ENCODE results near the gene APOL4. TPM values are rescaled to one million over a fixed set of nuclear protein-coding genes. Genes with fewer than 3 reads are reported as not detected.
"Not testable (repeated sequence)": the region's sequence is repeated elsewhere in the genome, so short reads cannot be mapped to it uniquely, and the experiment has no call there.

APOL4 gene
- total and polyA plus RNA-seq, 4 donors, result 5.9 to 15.9 (median 9.1) TPM

GRCh38 chr22:36164621-36165020 is 37.0 kb downstream of the APOL4 start:
- Histone ChIP-seq H3K9ac (ENCODE audit: insufficient read depth in 1 of 2, low read length in 2 of 2) (no peak overlapping the region), H3K27me3 (ENCODE audit: control insufficient read depth in 3 of 3, insufficient read depth in 3 of 3, low read length in 2 of 3) (no peaks in the 10 kb centered on the region), H3K4me3 (no peak overlapping the region), H3K4me1 (ENCODE audit: control insufficient read depth in 5 of 5, insufficient read depth in 5 of 5, low read length in 5 of 5) (peaks cover 0 to 19% (median 9%) of the 10 kb centered on the region in 5 donors), H3K36me3 (ENCODE audit: control insufficient read depth in 4 of 4, insufficient read depth in 4 of 4, low read length in 4 of 4) (no peaks in the 10 kb centered on the region), H3K27ac (ENCODE audit: low read depth in 1 of 2, low read length in 1 of 2) (no peak overlapping the region), H3K9me3 (ENCODE audit: control insufficient read depth in 4 of 4, insufficient read depth in 3 of 4, low read length in 3 of 4) (no peaks in the 10 kb centered on the region)
- no peak for TF ChIP-seq CTCF (IDR thresholded peaks at IDR 0.05; ENCODE audit: control extremely low read depth, extremely low read depth)
- WGBS, 2 donors, result 21 to 41% methylated on average over 1 of the region's 1 CpG
- DNase-seq (no peak), ATAC-seq (ENCODE audit: insufficient read depth, low FRiP score) (peak; percentile 27)

GRCh38 chr22:36163497-36163896 is 38.1 kb downstream of the APOL4 start:
- Histone ChIP-seq H3K4me3 (no peak overlapping the region), H3K27me3 (ENCODE audit: control insufficient read depth in 3 of 3, insufficient read depth in 3 of 3, low read length in 2 of 3) (no peaks in the 10 kb centered on the region), H3K9me3 (ENCODE audit: control insufficient read depth in 4 of 4, insufficient read depth in 3 of 4, low read length in 3 of 4) (no peaks in the 10 kb centered on the region), H3K4me1 (ENCODE audit: control insufficient read depth in 5 of 5, insufficient read depth in 5 of 5, low read length in 5 of 5) (peaks cover 0 to 19% (median 9%) of the 10 kb centered on the region in 5 donors), H3K9ac (ENCODE audit: insufficient read depth in 1 of 2, low read length in 2 of 2) (no peak overlapping the region), H3K27ac (ENCODE audit: low read depth in 1 of 2, low read length in 1 of 2) (no peak overlapping the region), H3K36me3 (ENCODE audit: control insufficient read depth in 4 of 4, insufficient read depth in 4 of 4, low read length in 4 of 4) (no peaks in the 10 kb centered on the region)
- WGBS, 2 donors, result 87 to 94% methylated on average over 2 of the region's 2 CpGs
- TF ChIP-seq CTCF (IDR thresholded peaks at IDR 0.05; ENCODE audit: control extremely low read depth, extremely low read depth), result no peak
- DNase-seq (no peak), ATAC-seq (ENCODE audit: insufficient read depth, low FRiP score) (no peak)

GRCh38 chr22:36162127-36163034 is 39.2 kb downstream of the APOL4 start:
- no peak for DNase-seq
- H3K4me1 ChIP-seq (ENCODE audit: control insufficient read depth in 5 of 5, insufficient read depth in 5 of 5, low read length in 5 of 5), result peaks cover 0 to 21% (median 9%) of the 10 kb centered on the region in 5 donors
- no peaks in the 10 kb centered on the region for H3K36me3 ChIP-seq (ENCODE audit: control insufficient read depth in 4 of 4, insufficient read depth in 4 of 4, low read length in 4 of 4)
- no peak overlapping the region for H3K9ac ChIP-seq (ENCODE audit: insufficient read depth in 1 of 2, low read length in 2 of 2)
- no peak for TF ChIP-seq CTCF (IDR thresholded peaks at IDR 0.05; ENCODE audit: control extremely low read depth, extremely low read depth)
- H3K27me3 ChIP-seq (ENCODE audit: control insufficient read depth in 3 of 3, insufficient read depth in 3 of 3, low read length in 2 of 3), result no peaks in the 10 kb centered on the region
- WGBS, 2 donors, result 62 to 70% methylated on average over 6 of the region's 6 CpGs
- H3K27ac ChIP-seq (ENCODE audit: low read depth in 1 of 2, low read length in 1 of 2), result peak overlapping the region in 1 of 2 donors; percentile 44
- ATAC-seq (ENCODE audit: insufficient read depth, low FRiP score), result no peak
- H3K4me3 ChIP-seq, result no peak overlapping the region
- H3K9me3 ChIP-seq (ENCODE audit: control insufficient read depth in 4 of 4, insufficient read depth in 3 of 4, low read length in 3 of 4), result no peaks in the 10 kb centered on the region

- Histone ChIP-seq H3K4me1 (ENCODE audit: control insufficient read depth in 5 of 5, insufficient read depth in 5 of 5, low read length in 5 of 5) (peaks cover 0 to 27% (median 12%) of the 10 kb centered on the region in 5 donors), H3K27ac (ENCODE audit: low read depth in 1 of 2, low read length in 1 of 2) (peak overlapping the region in 1 of 2 donors; percentile 44)
- not testable (repeated sequence) for H3K36me3 ChIP-seq (ENCODE audit: control insufficient read depth in 4 of 4, insufficient read depth in 4 of 4, low read length in 4 of 4); H3K27me3 ChIP-seq (ENCODE audit: control insufficient read depth in 3 of 3, insufficient read depth in 3 of 3, low read length in 2 of 3); H3K9me3 ChIP-seq (ENCODE audit: control insufficient read depth in 4 of 4, insufficient read depth in 3 of 4, low read length in 3 of 4); H3K9ac ChIP-seq (ENCODE audit: insufficient read depth in 1 of 2, low read length in 2 of 2); ATAC-seq (ENCODE audit: insufficient read depth, low FRiP score); DNase-seq; H3K4me3 ChIP-seq
- 56 to 76% methylated on average over 5 of the region's 5 CpGs for WGBS, 2 donors
Measured at GRCh38 chr22:36161793-36162126, 39.8 kb downstream of the APOL4 start.
